GM12874 (cell line): ENCODE measurements around the gene TWNK.

ENCODE experiments used
- CTCF ChIP-seq: IDR thresholded peaks from 2 replicates; pipeline ENCODE4 v1.5.1; 2011; ENCODE audit warnings: low read depth, mild to moderate bottlenecking, control low read depth, low read length, moderate library complexity; ENCODE audit not compliant: insufficient read depth

Gene TWNK

GRCh38 chr10:101031796-101032636, 44.7 kb downstream of the TWNK start:
- TF ChIP-seq CTCF, result no peak

GRCh38 chr10:101032637-101033224, 45.4 kb downstream of the TWNK start:
- no peak for TF ChIP-seq CTCF

GRCh38 chr10:101033276-101033675, 45.9 kb downstream of the TWNK start:
- TF ChIP-seq CTCF, result no peak

- TF ChIP-seq CTCF, result no peak
These were observed 48.0 kb downstream of the TWNK start for GRCh38 chr10:101035314-101035713.

GRCh38 chr10:101035916-101036702, 48.8 kb downstream of the TWNK start:
- no peak for TF ChIP-seq CTCF

- TF ChIP-seq CTCF, result no peak
These were observed 49.4 kb downstream of the TWNK start for GRCh38 chr10:101036726-101037125.

- TF ChIP-seq CTCF, result no peak
These were observed 51.1 kb downstream of the TWNK start for GRCh38 chr10:101038484-101038883.
